Sigmoid colon (tissue), 7 donors: ENCODE results near the gene ALDH3A1. TPM values are rescaled to one million over a fixed set of nuclear protein-coding genes. Genes with fewer than 3 reads are reported as not detected.

Source experiments
- DNase-seq: peaks from one replicate; pipeline ENCODE4 v3.0.0-alpha.2; 2019
- H3K27ac ChIP-seq, 4 donors: fragments of 200-600 bp; sonication (generic); one replicate each; pipeline ENCODE4 v1.5.1; 2016 to 2019; ENCODE audit warnings: mild to moderate bottlenecking in 1 of 4
- H3K27me3 ChIP-seq, 3 donors: fragments of 200-600 bp; sonication (generic); one replicate each; pipeline ENCODE4 v1.5.1; 2019; ENCODE audit warnings: mild to moderate bottlenecking in 1 of 3
- H3K36me3 ChIP-seq, 4 donors: fragments of 200-600 bp; sonication (generic); one replicate each; pipeline ENCODE4 v1.5.1; 2016 to 2019
- H3K4me1 ChIP-seq, 4 donors: fragments of 200-600 bp; sonication (generic); one replicate each; pipeline ENCODE4 v1.5.1; 2017 to 2019
- H3K4me3 ChIP-seq, 4 donors: fragments of 200-600 bp; sonication (generic); one replicate each; pipeline ENCODE4 v1.5.1; 2017 to 2019; ENCODE audit warnings: mild to moderate bottlenecking in 2 of 4, moderate library complexity in 1 of 4
- H3K9me3 ChIP-seq, 4 donors: fragments of 200-600 bp in 3 of 4; sonication (generic) in 3 of 4; one replicate each; pipeline versions ENCODE4 v1.5.1 to v1.6.1; 2013 to 2019
- EP300 ChIP-seq, 4 donors: sonication (generic); formaldehyde crosslinking; IDR thresholded peaks; one replicate each; pipeline ENCODE4 v1.6.1; 2017; ENCODE audit warnings: antibody characterized with exemption in 4 of 4
- POLR2A ChIP-seq, 2 donors: fragments of 450-650 bp; IDR thresholded peaks; one replicate each; pipeline ENCODE4 v1.6.1; 2016; ENCODE audit warnings: antibody characterized with exemption in 2 of 2, mild to moderate bottlenecking in 2 of 2, moderate library complexity in 2 of 2
- POLR2AphosphoS5 ChIP-seq, 4 donors: sonication (generic); formaldehyde crosslinking; IDR thresholded peaks; one replicate each; pipeline ENCODE4 v1.6.1; 2017; ENCODE audit warnings: antibody characterized with exemption in 4 of 4
- WGBS, 2 donors: extraction: QIAGEN DNeasy Blood & Tissue Kit; methylation state at CpG; one replicate each; pipeline ENCODE4 v1.1.7; 2013; 5-methylcytosine and 5-hydroxymethylcytosine counted together
- intact Hi-C: fragments of 100-400 bp; cut with DNase I; formaldehyde crosslinking; loops from one replicate; pipeline ENCODE4 v1.15.1; 2023
- polyA plus RNA-seq, 3 donors: library from polyadenylated mRNA; stranded (reverse); fragments of 200-250 nt; gene quantifications; one replicate each; pipeline ENCODE4 v1.2.3, GENCODE V29; 2013
- total RNA-seq, 4 donors: library from RNA; depleted of rRNA; stranded (reverse); fragments of >200 nt; gene quantifications; one replicate each; pipeline ENCODE4 v1.1.0, GENCODE V29; 2016
- TF ChIP-seq, protein P1 (sequence below), 4 experiments: fragments of 450-650 bp in 3 of 4; fragments of 200-600 bp in 1 of 4; IDR thresholded peaks; one replicate each; pipeline ENCODE4 v1.5.1; 2016 to 2019; ENCODE audit warnings: antibody characterized with exemption in 4 of 4, mild to moderate bottlenecking in 3 of 4, moderate library complexity in 2 of 4
- donor health status: healthy with polysubstance abuse.
- donor health status: Bipolar disorder and iron deficiency.
- donor health status: healthy.

ALDH3A1 gene
- total and polyA plus RNA-seq, 7 donors = 0.16 to 6.0 (median 1.1) TPM

GRCh38 chr17:19731626-19732025 is 16.5 kb downstream of the ALDH3A1 start:
- TF ChIP-seq POLR2A (IDR thresholded peaks at IDR 0.05) = no peak
- no peak for TF ChIP-seq POLR2AphosphoS5 (IDR thresholded peaks at IDR 0.05)
- TF ChIP-seq EP300 (IDR thresholded peaks at IDR 0.05) = no peak
- TF ChIP-seq, protein P1, sequence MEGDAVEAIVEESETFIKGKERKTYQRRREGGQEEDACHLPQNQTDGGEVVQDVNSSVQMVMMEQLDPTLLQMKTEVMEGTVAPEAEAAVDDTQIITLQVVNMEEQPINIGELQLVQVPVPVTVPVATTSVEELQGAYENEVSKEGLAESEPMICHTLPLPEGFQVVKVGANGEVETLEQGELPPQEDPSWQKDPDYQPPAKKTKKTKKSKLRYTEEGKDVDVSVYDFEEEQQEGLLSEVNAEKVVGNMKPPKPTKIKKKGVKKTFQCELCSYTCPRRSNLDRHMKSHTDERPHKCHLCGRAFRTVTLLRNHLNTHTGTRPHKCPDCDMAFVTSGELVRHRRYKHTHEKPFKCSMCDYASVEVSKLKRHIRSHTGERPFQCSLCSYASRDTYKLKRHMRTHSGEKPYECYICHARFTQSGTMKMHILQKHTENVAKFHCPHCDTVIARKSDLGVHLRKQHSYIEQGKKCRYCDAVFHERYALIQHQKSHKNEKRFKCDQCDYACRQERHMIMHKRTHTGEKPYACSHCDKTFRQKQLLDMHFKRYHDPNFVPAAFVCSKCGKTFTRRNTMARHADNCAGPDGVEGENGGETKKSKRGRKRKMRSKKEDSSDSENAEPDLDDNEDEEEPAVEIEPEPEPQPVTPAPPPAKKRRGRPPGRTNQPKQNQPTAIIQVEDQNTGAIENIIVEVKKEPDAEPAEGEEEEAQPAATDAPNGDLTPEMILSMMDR (IDR thresholded peaks at IDR 0.05) = no peak
- WGBS, 2 donors = 94 to 96% methylated on average over 11 of the region's 11 CpGs
- H3K27me3 ChIP-seq = no peaks in the 10 kb centered on the region
- no peak overlapping the region for H3K27ac ChIP-seq
- H3K4me3 ChIP-seq = no peak overlapping the region
- no peaks in the 10 kb centered on the region for H3K9me3 ChIP-seq
- intact Hi-C loops = no loop called here
- no peak for DNase-seq
- no peaks in the 10 kb centered on the region for H3K36me3 ChIP-seq
- H3K4me1 ChIP-seq = peaks cover 0 to 26% (median 21%) of the 10 kb centered on the region in 4 donors

DNA sequence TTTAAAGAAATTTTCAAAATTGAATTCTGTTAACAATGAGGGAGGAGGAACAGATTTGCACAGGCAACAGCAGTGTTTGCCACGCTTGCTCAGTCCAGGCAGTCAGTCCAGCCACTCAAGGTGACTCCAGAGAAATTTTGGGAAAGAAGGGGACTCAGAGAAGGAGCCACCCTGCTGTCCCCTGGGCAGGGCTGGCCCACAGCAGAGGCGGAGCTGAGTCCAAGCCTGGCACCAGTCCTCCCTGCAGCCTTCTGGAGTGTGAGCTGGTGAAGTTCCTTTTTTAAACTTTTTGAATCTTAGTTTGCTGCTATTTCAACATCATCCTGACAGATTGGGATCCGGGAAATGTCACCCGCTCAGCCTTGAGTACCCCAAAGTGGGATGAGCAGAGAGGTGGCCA is 17.3 kb downstream of the ALDH3A1 start:
- WGBS, 2 donors = 83 to 91% methylated on average over 4 of the region's 4 CpGs
- no peak for DNase-seq

GRCh38 chr17:19729900-19730299 is 18.2 kb downstream of the ALDH3A1 start:
- H3K4me3 ChIP-seq = no peak overlapping the region
- no peaks in the 10 kb centered on the region for H3K27me3 ChIP-seq
- no peaks in the 10 kb centered on the region for H3K36me3 ChIP-seq
- H3K9me3 ChIP-seq = no peaks in the 10 kb centered on the region
- intact Hi-C loops = loop anchor here (5.0 kb wide), 1 partner anchor 223 kb away; no protein-coding TSS in a partner anchor
- TF ChIP-seq POLR2A (IDR thresholded peaks at IDR 0.05) (no peak), EP300 (IDR thresholded peaks at IDR 0.05) (no peak), POLR2AphosphoS5 (IDR thresholded peaks at IDR 0.05) (no peak)
- TF ChIP-seq, protein P1 (IDR thresholded peaks at IDR 0.05) = no peak
- 96 to 97% methylated on average over 6 of the region's 6 CpGs for WGBS, 2 donors
- peaks cover 0 to 32% (median 25%) of the 10 kb centered on the region in 4 donors for H3K4me1 ChIP-seq
- DNase-seq = no peak
- peak overlapping the region in 2 of 4 donors; percentile 82 to 93 for H3K27ac ChIP-seq

More for the DNA sequence above, 17.3 kb downstream of the ALDH3A1 start:
- no peak for TF ChIP-seq POLR2A (IDR thresholded peaks at IDR 0.05)
- TF ChIP-seq, protein P1 (IDR thresholded peaks at IDR 0.05) = no peak
- no peak for TF ChIP-seq POLR2AphosphoS5 (IDR thresholded peaks at IDR 0.05)
- TF ChIP-seq EP300 (IDR thresholded peaks at IDR 0.05) = no peak
- Histone ChIP-seq H3K4me1 (peaks cover 0 to 30% (median 22%) of the 10 kb centered on the region in 4 donors), H3K36me3 (no peaks in the 10 kb centered on the region), H3K27me3 (no peaks in the 10 kb centered on the region), H3K4me3 (no peak overlapping the region), H3K9me3 (no peaks in the 10 kb centered on the region), H3K27ac (no peak overlapping the region)
- intact Hi-C loops = no loop called here

DNA sequence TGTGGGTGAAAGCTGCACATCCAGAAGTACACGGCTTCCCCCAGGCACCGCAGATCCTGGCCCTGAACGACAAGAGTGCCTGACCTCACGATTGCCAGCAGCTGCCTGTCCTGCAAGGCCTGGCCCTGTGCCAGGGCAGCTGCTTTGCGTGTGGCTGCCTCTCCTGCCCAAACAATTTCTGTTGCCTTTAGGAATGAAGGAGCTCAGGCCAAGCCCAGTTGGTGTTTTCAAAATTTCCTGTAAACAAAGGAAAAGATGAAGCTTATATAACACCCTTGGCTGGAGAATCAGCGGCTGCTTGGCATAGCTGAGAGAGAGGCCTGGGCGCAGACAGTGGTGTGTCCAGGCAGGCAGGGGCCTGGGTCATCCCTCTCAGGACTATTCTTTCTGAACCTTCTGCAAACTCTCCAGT is 20.0 kb downstream of the ALDH3A1 start:
- peak; percentile 95 for DNase-seq
- intact Hi-C loops = loop anchor here (1.0 to 5.0 kb wide), 2 partner anchors 80 to 221 kb away; partner anchors contain the start of gene ALDH3A2
- Histone ChIP-seq H3K4me3 (no peak overlapping the region), H3K27ac (peak overlapping the region; percentile 82 to 93 (median 90)), H3K27me3 (no peaks in the 10 kb centered on the region), H3K36me3 (no peaks in the 10 kb centered on the region), H3K9me3 (no peaks in the 10 kb centered on the region), H3K4me1 (peaks cover 0 to 44% (median 35%) of the 10 kb centered on the region in 4 donors)
- TF ChIP-seq POLR2AphosphoS5 (IDR thresholded peaks at IDR 0.05) (peak; percentile 32 to 77 (median 75)), EP300 (IDR thresholded peaks at IDR 0.05) (peak in 2 of 4 donors; percentile 19 to 49)
- TF ChIP-seq, protein P1 (IDR thresholded peaks at IDR 0.05) = no peak
- WGBS, 2 donors = 11 to 25% methylated on average over 7 of the region's 7 CpGs
